Esophagus squamous epithelium (tissue), 4 donors: ENCODE data around the gene RAB43.

Source experiments
- CTCF ChIP-seq, 6 experiments: fragments of 450-650 bp in 4 of 6; fragments of 200-600 bp in 2 of 6; sonication (generic) in 2 of 6; IDR thresholded peaks; one replicate each; pipeline ENCODE4 v1.5.1; 2016 to 2019; ENCODE audit warnings: antibody characterized with exemption in 6 of 6, mild to moderate bottlenecking in 4 of 6, moderate library complexity in 4 of 6
- POLR2A ChIP-seq, 4 donors: fragments of 450-650 bp; IDR thresholded peaks; one replicate each; pipeline ENCODE4 v1.6.1; 2017; ENCODE audit warnings: antibody characterized with exemption in 4 of 4, mild to moderate bottlenecking in 4 of 4, moderate library complexity in 3 of 4

- TF ChIP-seq POLR2A (IDR thresholded peaks at IDR 0.05) (no peak), CTCF (IDR thresholded peaks at IDR 0.05) (no peak)
Measured at GRCh38 chr3:129085165-129085715, 36.4 kb downstream of the RAB43 start.
